Measurements from ENCODE around the gene IFI16.

IFI16 gene

GRCh38 chr1:159076438-159077119 lies 66.9 kb downstream of the IFI16 start, which contains the start of gene AIM2:
Gene AIM2 (minus strand): TSS chr1:159076766. CDS start chr1:159073499, 3,267 bp downstream.
- Histone ChIP-seq H3K4me3 (ENCODE audit: insufficient read depth, low read depth, low read length) (no peak within 1 kb of the TSS), H3K27me3 (ENCODE audit: control insufficient read depth, insufficient read depth, low read length, poor library complexity, severe bottlenecking) (no peaks in the 10 kb centered on the region), H3K9me3 (ENCODE audit: control insufficient read depth, low read length) (no peaks in the 10 kb centered on the region), H3K36me3 (ENCODE audit: control insufficient read depth, insufficient read depth, low read length) (no peaks in the 10 kb centered on the region), H3K4me1 (ENCODE audit: control insufficient read depth, insufficient read depth, low read length) (no peaks in the 10 kb centered on the region), H3K27ac (ENCODE audit: insufficient read depth, low read depth, low read length, poor library complexity, severe bottlenecking) (no peak within 1 kb of the TSS)
- 78 to 84% methylated on average over 6 of the region's 6 CpGs for WGBS, 2 experiments

GRCh38 chr1:159077120-159077961 lies 67.6 kb downstream of the IFI16 start:
- no peak overlapping the region for H3K4me3 ChIP-seq (ENCODE audit: insufficient read depth, low read depth, low read length)
- no peaks in the 10 kb centered on the region for H3K27me3 ChIP-seq (ENCODE audit: control insufficient read depth, insufficient read depth, low read length, poor library complexity, severe bottlenecking)
- H3K36me3 ChIP-seq (ENCODE audit: control insufficient read depth, insufficient read depth, low read length) = no peaks in the 10 kb centered on the region
- H3K27ac ChIP-seq (ENCODE audit: insufficient read depth, low read depth, low read length, poor library complexity, severe bottlenecking) = no peak overlapping the region
- whole genome bisulfite sequencing, 2 experiments = 96% methylated on average over 12 of the region's 12 CpGs
- no peaks in the 10 kb centered on the region for H3K4me1 ChIP-seq (ENCODE audit: control insufficient read depth, insufficient read depth, low read length)
- no peaks in the 10 kb centered on the region for H3K9me3 ChIP-seq (ENCODE audit: control insufficient read depth, low read length)

GRCh38 chr1:159079525-159079924 lies 69.8 kb downstream of the IFI16 start:
- 83 to 100% methylated on average over 1 of the region's 1 CpG for WGBS, 2 experiments
- H3K4me1 ChIP-seq (ENCODE audit: control insufficient read depth, insufficient read depth, low read length) = no peaks in the 10 kb centered on the region

GRCh38 chr1:159081626-159082025 lies 71.9 kb downstream of the IFI16 start:
- no peaks in the 10 kb centered on the region for H3K36me3 ChIP-seq (ENCODE audit: control insufficient read depth, insufficient read depth, low read length)
- H3K27ac ChIP-seq (ENCODE audit: insufficient read depth, low read depth, low read length, poor library complexity, severe bottlenecking) = no peak overlapping the region
- H3K9me3 ChIP-seq (ENCODE audit: control insufficient read depth, low read length) = no peaks in the 10 kb centered on the region
- H3K4me1 ChIP-seq (ENCODE audit: control insufficient read depth, insufficient read depth, low read length) = no peaks in the 10 kb centered on the region
- H3K27me3 ChIP-seq (ENCODE audit: control insufficient read depth, insufficient read depth, low read length, poor library complexity, severe bottlenecking) = no peaks in the 10 kb centered on the region
- 86 to 87% methylated on average over 1 of the region's 1 CpG for WGBS, 2 experiments
- no peak overlapping the region for H3K4me3 ChIP-seq (ENCODE audit: insufficient read depth, low read depth, low read length)

More at GRCh38 chr1:159079525-159079924, 69.8 kb downstream of the IFI16 start:
- no peak overlapping the region for H3K4me3 ChIP-seq (ENCODE audit: insufficient read depth, low read depth, low read length)
- H3K27ac ChIP-seq (ENCODE audit: insufficient read depth, low read depth, low read length, poor library complexity, severe bottlenecking) = no peak overlapping the region
- H3K27me3 ChIP-seq (ENCODE audit: control insufficient read depth, insufficient read depth, low read length, poor library complexity, severe bottlenecking) = no peaks in the 10 kb centered on the region
- H3K9me3 ChIP-seq (ENCODE audit: control insufficient read depth, low read length) = no peaks in the 10 kb centered on the region
- H3K36me3 ChIP-seq (ENCODE audit: control insufficient read depth, insufficient read depth, low read length) = no peaks in the 10 kb centered on the region

- H3K36me3 ChIP-seq (ENCODE audit: control insufficient read depth, insufficient read depth, low read length) = no peaks in the 10 kb centered on the region
- 100% methylated on average over 1 of the region's 1 CpG; no CpG with 5 or more reads in 1 of the 2 experiments for WGBS, 2 experiments
- H3K9me3 ChIP-seq (ENCODE audit: control insufficient read depth, low read length) = no peaks in the 10 kb centered on the region
- H3K4me1 ChIP-seq (ENCODE audit: control insufficient read depth, insufficient read depth, low read length) = no peaks in the 10 kb centered on the region
- H3K27me3 ChIP-seq (ENCODE audit: control insufficient read depth, insufficient read depth, low read length, poor library complexity, severe bottlenecking) = no peaks in the 10 kb centered on the region
- no peak overlapping the region for H3K4me3 ChIP-seq (ENCODE audit: insufficient read depth, low read depth, low read length)
- no peak overlapping the region for H3K27ac ChIP-seq (ENCODE audit: insufficient read depth, low read depth, low read length, poor library complexity, severe bottlenecking)
Observed at GRCh38 chr1:159083013-159083412, 73.3 kb downstream of the IFI16 start.

GRCh38 chr1:159084152-159084551 lies 74.4 kb downstream of the IFI16 start:
- no peaks in the 10 kb centered on the region for H3K9me3 ChIP-seq (ENCODE audit: control insufficient read depth, low read length)
- H3K4me1 ChIP-seq (ENCODE audit: control insufficient read depth, insufficient read depth, low read length) = no peaks in the 10 kb centered on the region
- H3K4me3 ChIP-seq (ENCODE audit: insufficient read depth, low read depth, low read length) = no peak overlapping the region
- WGBS, 2 experiments = 87 to 92% methylated on average over 3 of the region's 3 CpGs
- H3K27ac ChIP-seq (ENCODE audit: insufficient read depth, low read depth, low read length, poor library complexity, severe bottlenecking) = no peak overlapping the region
- no peaks in the 10 kb centered on the region for H3K36me3 ChIP-seq (ENCODE audit: control insufficient read depth, insufficient read depth, low read length)
- H3K27me3 ChIP-seq (ENCODE audit: control insufficient read depth, insufficient read depth, low read length, poor library complexity, severe bottlenecking) = no peaks in the 10 kb centered on the region

- H3K36me3 ChIP-seq (ENCODE audit: control insufficient read depth, insufficient read depth, low read length) = no peaks in the 10 kb centered on the region
- no peaks in the 10 kb centered on the region for H3K4me1 ChIP-seq (ENCODE audit: control insufficient read depth, insufficient read depth, low read length)
- no peak overlapping the region for H3K4me3 ChIP-seq (ENCODE audit: insufficient read depth, low read depth, low read length)
- H3K9me3 ChIP-seq (ENCODE audit: control insufficient read depth, low read length) = no peaks in the 10 kb centered on the region
- H3K27me3 ChIP-seq (ENCODE audit: control insufficient read depth, insufficient read depth, low read length, poor library complexity, severe bottlenecking) = no peaks in the 10 kb centered on the region
- 96 to 98% methylated on average over 3 of the region's 3 CpGs for WGBS, 2 experiments
- H3K27ac ChIP-seq (ENCODE audit: insufficient read depth, low read depth, low read length, poor library complexity, severe bottlenecking) = no peak overlapping the region
Observed at GRCh38 chr1:159084867-159085266, 75.2 kb downstream of the IFI16 start.

- WGBS, 2 experiments = 92 to 93% methylated on average over 2 of the region's 2 CpGs
Observed at GRCh38 chr1:159088050-159088449, 78.3 kb downstream of the IFI16 start.

GRCh38 chr1:159088546-159089183 lies 79.0 kb downstream of the IFI16 start:
- 83 to 93% methylated on average over 4 to 6 of the region's 6 CpGs for WGBS, 2 experiments
- no peaks in the 10 kb centered on the region for H3K4me1 ChIP-seq (ENCODE audit: control insufficient read depth, insufficient read depth, low read length)
- H3K27ac ChIP-seq (ENCODE audit: insufficient read depth, low read depth, low read length, poor library complexity, severe bottlenecking) = no peak overlapping the region
- no peaks in the 10 kb centered on the region for H3K36me3 ChIP-seq (ENCODE audit: control insufficient read depth, insufficient read depth, low read length)
- no peak overlapping the region for H3K4me3 ChIP-seq (ENCODE audit: insufficient read depth, low read depth, low read length)
- no peaks in the 10 kb centered on the region for H3K9me3 ChIP-seq (ENCODE audit: control insufficient read depth, low read length)
- no peaks in the 10 kb centered on the region for H3K27me3 ChIP-seq (ENCODE audit: control insufficient read depth, insufficient read depth, low read length, poor library complexity, severe bottlenecking)

More at GRCh38 chr1:159088050-159088449, 78.3 kb downstream of the IFI16 start:
- H3K4me1 ChIP-seq (ENCODE audit: control insufficient read depth, insufficient read depth, low read length) = no peaks in the 10 kb centered on the region
- H3K9me3 ChIP-seq (ENCODE audit: control insufficient read depth, low read length) = no peaks in the 10 kb centered on the region
- H3K36me3 ChIP-seq (ENCODE audit: control insufficient read depth, insufficient read depth, low read length) = no peaks in the 10 kb centered on the region
- no peak overlapping the region for H3K27ac ChIP-seq (ENCODE audit: insufficient read depth, low read depth, low read length, poor library complexity, severe bottlenecking)
- H3K4me3 ChIP-seq (ENCODE audit: insufficient read depth, low read depth, low read length) = no peak overlapping the region
- H3K27me3 ChIP-seq (ENCODE audit: control insufficient read depth, insufficient read depth, low read length, poor library complexity, severe bottlenecking) = no peaks in the 10 kb centered on the region

All from ectodermal cell (in vitro differentiated cells).